HCT116 (cell line): ENCODE measurements around the gene KIFC1. TPM values are rescaled to one million over a fixed set of nuclear protein-coding genes. Genes with fewer than 3 reads are reported as not detected.

Source experiments
- ATAC-seq: fragments of 200-7000 bp; cut with Tn5 transposase; 2 replicates; pipeline ENCODE4 v1.9.1; 2020; ENCODE audit warnings: mild to moderate bottlenecking, moderate library complexity
- BruUV-seq: library from RNA; stranded (reverse); fragments of 400-500 nt; replicated peaks from 2 replicates; lab custom pipeline; 2021; lab: Mats Ljungman, UMichigan
- CTCF ChIA-PET: fragments of 300-600 bp; sonication (Branson Sonifier 250); formaldehyde crosslinking; loops from one replicate; lab custom pipeline; 2021; ENCODE audit warnings: antibody characterized with exemption; lab: Charles Lee
- POLR2A ChIA-PET: fragments of 300-600, 350-600 bp; sonication (Branson Sonifier 250); formaldehyde crosslinking; loops from one replicate; lab custom pipeline; 2021; ENCODE audit warnings: antibody characterized with exemption; lab: Charles Lee
- RAD21 ChIA-PET, 2 experiments: fragments of 300-600 bp; sonication (Branson Sonifier 250); formaldehyde crosslinking; loops; one replicate each; lab custom pipeline; 2023; ENCODE audit warnings: low total read pairs in 2 of 2; ENCODE audit not compliant: uncharacterized antibody in 2 of 2, unreplicated experiment in 2 of 2, low non-redundant PET in 1 of 2; lab: Charles Lee
- DNase-seq: peaks from one replicate; pipeline ENCODE4 v3.0.0-alpha.2; 2010; ENCODE audit warnings: low read depth, low spot score
- H2AFZ ChIP-seq: fragments of 200-600 bp; shearing (Covaris generic), sonication (generic); 2 replicates; pipeline ENCODE4 v1.6.1; 2017; ENCODE audit warnings: low read depth, mixed run types, mixed read lengths, antibody characterized with exemption, low read length; ENCODE audit not compliant: poor library complexity, severe bottlenecking
- H3K27ac ChIP-seq: 2 replicates; pipeline ENCODE4 v1.5.1; 2012; ENCODE audit warnings: low read depth, low read length
- H3K27me3 ChIP-seq: fragments of 200-600 bp; sonication (generic); 2 replicates; pipeline ENCODE4 v1.6.1; 2016; ENCODE audit warnings: mixed run types, low read length, mixed read lengths; ENCODE audit not compliant: insufficient read depth
- H3K36me3 ChIP-seq, 2 experiments: fragments of 200-500 bp in 1 of 2; fragments of 200-600 bp in 1 of 2; sonication (Bioruptor generic) in 1 of 2; sonication (generic) in 1 of 2; 2 replicates each; pipeline versions ENCODE4 v1.5.1 to v1.6.1; 2014 to 2016; ENCODE audit warnings: low read length in 2 of 2, inconsistent platforms in 1 of 2, mixed read lengths in 1 of 2, mixed run types in 1 of 2; ENCODE audit not compliant: insufficient read depth in 2 of 2, control insufficient read depth in 1 of 2
- H3K4me1 ChIP-seq, 2 experiments: fragments of 200-600 bp in 1 of 2; sonication (generic) in 1 of 2; 2 replicates each; pipeline versions ENCODE4 v1.5.1 to v1.6.1; 2012 to 2017; ENCODE audit warnings: low read length in 2 of 2, inconsistent platforms in 1 of 2, mild to moderate bottlenecking in 1 of 2, mixed read lengths in 1 of 2, mixed run types in 1 of 2, moderate library complexity in 1 of 2; ENCODE audit not compliant: insufficient read depth in 2 of 2, control insufficient read depth in 1 of 2
- H3K4me2 ChIP-seq: fragments of 200-600 bp; sonication (generic); 2 replicates; pipeline ENCODE4 v1.6.1; 2017; ENCODE audit warnings: mixed run types, low read length, mixed read lengths
- H3K4me3 ChIP-seq, 2 experiments: fragments of 200-600 bp in 1 of 2; sonication (generic) in 1 of 2; replicated peaks in 1 of 2; 2 replicates each; pipeline ENCODE4 v1.5.1; 2011 to 2016; ENCODE audit warnings: low read length in 2 of 2, control low read depth in 1 of 2, low read depth in 1 of 2, mild to moderate bottlenecking in 1 of 2, mixed read lengths in 1 of 2, mixed run types in 1 of 2
- H3K79me2 ChIP-seq: fragments of 200-600 bp; sonication (generic); 2 replicates; pipeline ENCODE4 v1.6.1; 2017; ENCODE audit warnings: mild to moderate bottlenecking, mixed run types, low read length, moderate library complexity, mixed read lengths; ENCODE audit not compliant: insufficient read depth
- H3K9ac ChIP-seq: fragments of 200-600 bp; sonication (generic); 2 replicates; pipeline ENCODE4 v1.6.1; 2016; ENCODE audit warnings: low read length, mixed read lengths
- H3K9me2 ChIP-seq: fragments of 200-600 bp; sonication (generic), shearing (Covaris generic); 2 replicates; pipeline ENCODE4 v1.6.1; 2017; ENCODE audit warnings: mixed run types, mild to moderate bottlenecking, moderate library complexity; ENCODE audit not compliant: insufficient read depth
- H3K9me3 ChIP-seq, 2 experiments: fragments of 200-500 bp in 1 of 2; fragments of 200-600 bp in 1 of 2; sonication (Bioruptor generic) in 1 of 2; sonication (generic) in 1 of 2; 2 replicates each; pipeline ENCODE4 v1.6.1; 2014 to 2017; ENCODE audit warnings: low read length in 2 of 2, mixed read lengths in 2 of 2, inconsistent platforms in 1 of 2, low read depth in 1 of 2, mild to moderate bottlenecking in 1 of 2, mixed run types in 1 of 2, moderate library complexity in 1 of 2; ENCODE audit not compliant: control insufficient read depth in 1 of 2, insufficient read depth in 1 of 2
- H4K20me1 ChIP-seq: fragments of 200-600 bp; sonication (generic), shearing (Covaris generic); 2 replicates; pipeline ENCODE4 v1.6.1; 2017; ENCODE audit warnings: mixed run types, mild to moderate bottlenecking, moderate library complexity; ENCODE audit not compliant: insufficient read depth
- CBX3 ChIP-seq: IDR thresholded peaks from 2 replicates; pipeline ENCODE4 v1.6.1; 2012; ENCODE audit warnings: low read depth
- CEBPB ChIP-seq: IDR thresholded peaks from 2 replicates; pipeline ENCODE4 v1.6.1; 2012; ENCODE audit warnings: low read depth
- ELF1 ChIP-seq: IDR thresholded peaks from 2 replicates; pipeline ENCODE4 v1.6.1; 2012; ENCODE audit warnings: low read depth, borderline replicate concordance
- EZH2 ChIP-seq: fragments of 200-600 bp; sonication (generic); IDR thresholded peaks from 2 replicates; pipeline ENCODE4 v1.6.1; 2017; ENCODE audit warnings: antibody characterized with exemption, mixed run types
- EZH2phosphoT487 ChIP-seq: fragments of 200-600 bp; IDR thresholded peaks from 2 replicates; pipeline ENCODE4 v1.6.1; 2018; ENCODE audit warnings: antibody characterized with exemption, borderline replicate concordance
- FOSL1 ChIP-seq: IDR thresholded peaks from 2 replicates; pipeline ENCODE4 v1.6.1; 2012; ENCODE audit warnings: low read depth
- POLR2A ChIP-seq: IDR thresholded peaks from 2 replicates; pipeline ENCODE4 v1.7.0; 2011; ENCODE audit warnings: borderline replicate concordance; ENCODE audit not compliant: insufficient read depth, insufficient read length; ENCODE audit errors: extremely low read depth
- POLR2AphosphoS5 ChIP-seq: IDR thresholded peaks from 2 replicates; pipeline ENCODE4 v1.6.1; 2011; ENCODE audit warnings: mild to moderate bottlenecking, low read depth, low read length, moderate library complexity
- RAD21 ChIP-seq: IDR thresholded peaks from 2 replicates; pipeline ENCODE4 v1.6.1; 2012; ENCODE audit warnings: low read depth, mild to moderate bottlenecking
- SIN3A ChIP-seq: IDR thresholded peaks from 2 replicates; pipeline ENCODE4 v1.6.1; 2012; ENCODE audit warnings: low read depth
- SP1 ChIP-seq: IDR thresholded peaks from 2 replicates; pipeline ENCODE4 v1.6.1; 2012; ENCODE audit warnings: low read depth
- SRF ChIP-seq: IDR thresholded peaks from 2 replicates; pipeline ENCODE4 v1.6.1; 2012; ENCODE audit warnings: low read depth
- TCF7L2 ChIP-seq: IDR thresholded peaks from 2 replicates; pipeline ENCODE4 v1.7.0; 2011; ENCODE audit warnings: borderline replicate concordance, inconsistent platforms; ENCODE audit not compliant: insufficient read depth, insufficient read length; ENCODE audit errors: extremely low read depth
- YY1 ChIP-seq: IDR thresholded peaks from 2 replicates; pipeline ENCODE4 v1.6.1; 2011; ENCODE audit warnings: low read length, low read depth, moderate library complexity, mild to moderate bottlenecking; ENCODE audit not compliant: insufficient replicate concordance; ENCODE audit errors: extremely low read depth
- ZFX ChIP-seq: fragments of 450-650 bp; IDR thresholded peaks from 2 replicates; pipeline ENCODE4 v1.6.1; 2017
- ZNF274 ChIP-seq: fragments of 200-500 bp; sonication (Bioruptor generic); IDR thresholded peaks from 2 replicates; pipeline ENCODE4 v1.6.1; 2014; ENCODE audit warnings: mild to moderate bottlenecking, low read depth, low read length, inconsistent platforms
- intact Hi-C: fragments of 100-400 bp; cut with micrococcal nuclease; formaldehyde crosslinking; loops from 2 replicates; pipeline ENCODE4 v1.10.0; 2022
- total RNA-seq: library from RNA; stranded (reverse); gene quantifications from one replicate; pipeline ENCODE4 v1.2.1, GENCODE V29; 2021; ENCODE audit not compliant: unreplicated experiment
- TF ChIP-seq, protein P1 (sequence below), 3 experiments: fragments of 200-600 bp in 1 of 3; sonication (generic) in 1 of 3; IDR thresholded peaks in 2 of 3; conservative IDR thresholded peaks in 1 of 3; 2 replicates each; pipeline ENCODE4 v1.5.1; 2012 to 2017; ENCODE audit warnings: low read depth in 2 of 3, low read length in 2 of 3, antibody characterized with exemption in 1 of 3, borderline replicate concordance in 1 of 3, control low read depth in 1 of 3, mild to moderate bottlenecking in 1 of 3, mixed read lengths in 1 of 3, mixed run types in 1 of 3, moderate library complexity in 1 of 3; ENCODE audit not compliant: insufficient read depth in 1 of 3
- TF ChIP-seq, protein P2 (sequence below): IDR thresholded peaks from 2 replicates; pipeline ENCODE4 v1.6.1; 2012
- TF ChIP-seq, protein P3 (sequence below): IDR thresholded peaks from 2 replicates; pipeline ENCODE4 v1.6.1; 2011; ENCODE audit warnings: mild to moderate bottlenecking, low read length, moderate library complexity; ENCODE audit not compliant: insufficient replicate concordance; ENCODE audit errors: extremely low read depth

KIFC1 gene
- total RNA-seq, 1 experiment from 2014 or later: 84.7 TPM

DNA sequence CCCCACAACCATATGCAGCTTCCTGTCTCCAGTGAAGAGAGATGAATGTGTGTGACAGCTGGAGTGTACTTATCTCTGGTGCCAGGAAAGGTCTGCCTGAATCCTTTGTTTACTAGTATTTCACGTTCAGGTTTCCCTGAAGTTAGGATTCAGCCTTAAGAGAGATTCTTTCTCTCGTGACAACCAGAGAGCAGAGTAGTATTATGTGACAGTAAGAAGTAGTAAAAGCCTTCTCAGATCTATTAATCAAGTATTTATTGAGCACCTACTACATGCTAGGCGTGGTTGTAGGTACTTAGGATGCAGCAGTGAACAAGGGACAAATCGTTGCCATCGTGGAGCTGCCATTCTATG lies 949 bp downstream of the KIFC1 start:
- H3K9me3 ChIP-seq: no peaks in the 10 kb centered on the region
- peaks cover 11 to 28% of the 10 kb centered on the region in 2 experiments for H3K4me1 ChIP-seq
- H4K20me1 ChIP-seq: no peaks in the 10 kb centered on the region; the same call in 1 of the 2 replicates
- intact Hi-C loops: loop anchor here (5.0 kb wide), 1 partner anchor 105 kb away; the partner anchor contains the start of genes PFDN6 and WDR46
- DNase-seq: no peak
- H3K27ac ChIP-seq: peak overlapping the region; percentile 87
- H3K9me2 ChIP-seq: no peaks in the 10 kb centered on the region
- peaks cover 58% of the 10 kb centered on the region for H3K79me2 ChIP-seq
- peak overlapping the region; percentile 87 to 97 for H3K4me3 ChIP-seq
- H2AFZ ChIP-seq: no peak overlapping the region
- H3K9ac ChIP-seq: peak overlapping the region; percentile 91
- TF ChIP-seq POLR2A (no peak), POLR2AphosphoS5 (no peak), ZNF274 (no peak), YY1 (no peak), CBX3 (no peak), SIN3A (no peak), EZH2 (no peak), EZH2phosphoT487 (no peak), ZFX (no peak), TCF7L2 (no peak), SP1 (no peak), RAD21 (no peak), SRF (no peak), FOSL1 (no peak), CEBPB (no peak), ELF1 (no peak)
- TF ChIP-seq, protein P1, sequence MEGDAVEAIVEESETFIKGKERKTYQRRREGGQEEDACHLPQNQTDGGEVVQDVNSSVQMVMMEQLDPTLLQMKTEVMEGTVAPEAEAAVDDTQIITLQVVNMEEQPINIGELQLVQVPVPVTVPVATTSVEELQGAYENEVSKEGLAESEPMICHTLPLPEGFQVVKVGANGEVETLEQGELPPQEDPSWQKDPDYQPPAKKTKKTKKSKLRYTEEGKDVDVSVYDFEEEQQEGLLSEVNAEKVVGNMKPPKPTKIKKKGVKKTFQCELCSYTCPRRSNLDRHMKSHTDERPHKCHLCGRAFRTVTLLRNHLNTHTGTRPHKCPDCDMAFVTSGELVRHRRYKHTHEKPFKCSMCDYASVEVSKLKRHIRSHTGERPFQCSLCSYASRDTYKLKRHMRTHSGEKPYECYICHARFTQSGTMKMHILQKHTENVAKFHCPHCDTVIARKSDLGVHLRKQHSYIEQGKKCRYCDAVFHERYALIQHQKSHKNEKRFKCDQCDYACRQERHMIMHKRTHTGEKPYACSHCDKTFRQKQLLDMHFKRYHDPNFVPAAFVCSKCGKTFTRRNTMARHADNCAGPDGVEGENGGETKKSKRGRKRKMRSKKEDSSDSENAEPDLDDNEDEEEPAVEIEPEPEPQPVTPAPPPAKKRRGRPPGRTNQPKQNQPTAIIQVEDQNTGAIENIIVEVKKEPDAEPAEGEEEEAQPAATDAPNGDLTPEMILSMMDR (IDR thresholded peaks at IDR 0.05 in 2 of 3, conservative IDR thresholded peaks at IDR 0.05 in 1 of 3; ENCODE audit: borderline replicate concordance in 1 of 3, insufficient read depth in 1 of 3, low read depth in 2 of 3, low read length in 2 of 3): no peak
- TF ChIP-seq, protein P2, sequence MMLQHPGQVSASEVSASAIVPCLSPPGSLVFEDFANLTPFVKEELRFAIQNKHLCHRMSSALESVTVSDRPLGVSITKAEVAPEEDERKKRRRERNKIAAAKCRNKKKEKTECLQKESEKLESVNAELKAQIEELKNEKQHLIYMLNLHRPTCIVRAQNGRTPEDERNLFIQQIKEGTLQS: no peak
- TF ChIP-seq, protein P3, sequence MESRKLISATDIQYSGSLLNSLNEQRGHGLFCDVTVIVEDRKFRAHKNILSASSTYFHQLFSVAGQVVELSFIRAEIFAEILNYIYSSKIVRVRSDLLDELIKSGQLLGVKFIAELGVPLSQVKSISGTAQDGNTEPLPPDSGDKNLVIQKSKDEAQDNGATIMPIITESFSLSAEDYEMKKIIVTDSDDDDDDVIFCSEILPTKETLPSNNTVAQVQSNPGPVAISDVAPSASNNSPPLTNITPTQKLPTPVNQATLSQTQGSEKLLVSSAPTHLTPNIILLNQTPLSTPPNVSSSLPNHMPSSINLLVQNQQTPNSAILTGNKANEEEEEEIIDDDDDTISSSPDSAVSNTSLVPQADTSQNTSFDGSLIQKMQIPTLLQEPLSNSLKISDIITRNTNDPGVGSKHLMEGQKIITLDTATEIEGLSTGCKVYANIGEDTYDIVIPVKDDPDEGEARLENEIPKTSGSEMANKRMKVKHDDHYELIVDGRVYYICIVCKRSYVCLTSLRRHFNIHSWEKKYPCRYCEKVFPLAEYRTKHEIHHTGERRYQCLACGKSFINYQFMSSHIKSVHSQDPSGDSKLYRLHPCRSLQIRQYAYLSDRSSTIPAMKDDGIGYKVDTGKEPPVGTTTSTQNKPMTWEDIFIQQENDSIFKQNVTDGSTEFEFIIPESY: no peak
- POLR2A ChIA-PET: no interaction called here
- CTCF ChIA-PET: interaction anchor here (0.6 kb wide), 1 partner anchor 15 kb away, joined by 3 read pairs; no protein-coding TSS in a partner anchor
- BruUV-seq: no TSS peak
- no peak for ATAC-seq
- peaks cover 0 to 9% of the 10 kb centered on the region in 2 experiments; a peak in 1 of 4 replicates for H3K36me3 ChIP-seq
- H3K4me2 ChIP-seq: peak overlapping the region; percentile 79
- RAD21 ChIA-PET: no interaction called here
- no peaks in the 10 kb centered on the region for H3K27me3 ChIP-seq
